Stimulated activated CD8-positive, alpha-beta memory T cell treated with anti-CD3 and anti-CD28 coated beads, Interleukin-15, amount 100 ng/mL, for 48 hours (primary cell): Measurements from ENCODE around the gene CHFR.
"Not testable (repeated sequence)": the region's sequence is repeated elsewhere in the genome, so short reads cannot be mapped to it uniquely, and the experiment has no call there.

Experiments used
- DNase-seq, 2 donors: peaks; one replicate each; pipeline ENCODE4 v3.0.0-alpha.2; 2020; ENCODE audit warnings: low read depth in 2 of 2

CHFR gene

DNA sequence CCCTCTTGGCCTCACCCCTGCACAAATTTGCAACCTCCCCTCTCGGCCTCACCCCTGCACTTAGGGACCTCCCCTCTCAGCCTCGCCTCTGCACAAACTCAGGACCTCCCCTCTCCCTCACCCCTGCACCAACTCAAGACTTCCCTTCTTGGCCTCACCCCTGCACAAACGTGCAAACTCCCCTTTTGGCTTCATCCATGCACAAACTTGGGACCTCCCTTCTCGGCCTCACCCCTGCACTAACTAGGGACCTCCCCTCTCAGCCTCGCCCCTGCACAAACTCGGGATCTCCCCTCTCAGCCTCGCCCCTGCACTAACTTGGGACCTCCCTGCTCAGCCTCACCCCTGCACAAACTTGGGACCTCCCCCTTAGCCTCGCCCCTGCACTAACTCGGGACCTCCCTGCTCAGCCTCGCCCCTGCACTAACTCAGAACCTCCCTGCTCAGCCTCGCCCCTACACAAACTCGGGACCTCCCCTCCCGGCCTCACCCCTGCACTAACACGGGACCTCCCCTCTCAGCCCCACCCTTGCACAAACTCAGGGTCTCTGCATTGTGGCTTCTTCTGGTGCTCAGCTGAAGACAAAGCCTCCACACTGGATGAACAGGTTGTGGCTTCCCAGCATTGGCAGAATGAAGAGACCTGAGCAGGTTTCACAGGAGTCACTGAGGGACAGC lies 47.7 kb downstream of the CHFR start:
- DNase-seq: no peak

DNA sequence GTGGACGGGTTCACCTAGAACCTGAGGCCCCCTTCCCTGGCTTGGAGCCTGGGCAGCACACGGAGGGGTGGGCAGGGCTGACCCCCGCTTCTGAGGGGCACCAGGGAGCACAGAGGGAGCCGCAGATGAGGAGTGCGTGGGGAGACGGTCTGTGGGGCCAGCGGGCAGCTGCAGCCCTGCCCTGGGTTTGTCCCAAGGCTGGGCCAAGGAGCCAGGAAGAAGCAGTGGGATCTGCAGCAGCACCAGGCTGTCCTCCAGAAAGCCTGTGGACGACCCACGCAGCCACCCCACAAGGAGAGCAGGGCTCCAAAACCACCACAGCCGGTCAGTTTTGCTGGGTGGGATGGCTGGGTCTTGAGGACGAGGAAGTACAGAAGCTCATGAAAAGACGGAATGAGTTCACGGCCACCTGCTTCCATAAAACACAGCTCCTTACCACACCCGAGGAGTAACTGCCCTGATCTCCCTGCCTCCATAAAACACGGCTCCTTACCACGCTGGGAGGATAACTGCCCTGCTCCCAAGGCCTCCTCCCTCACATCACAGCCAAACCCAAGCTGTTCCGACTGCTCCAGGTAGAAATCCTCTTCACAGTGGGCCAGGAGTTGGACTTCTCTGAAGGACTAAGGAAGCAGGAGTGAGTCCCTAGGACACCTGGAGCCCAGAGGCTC lies 48.9 kb downstream of the CHFR start:
- DNase-seq: no peak

DNA sequence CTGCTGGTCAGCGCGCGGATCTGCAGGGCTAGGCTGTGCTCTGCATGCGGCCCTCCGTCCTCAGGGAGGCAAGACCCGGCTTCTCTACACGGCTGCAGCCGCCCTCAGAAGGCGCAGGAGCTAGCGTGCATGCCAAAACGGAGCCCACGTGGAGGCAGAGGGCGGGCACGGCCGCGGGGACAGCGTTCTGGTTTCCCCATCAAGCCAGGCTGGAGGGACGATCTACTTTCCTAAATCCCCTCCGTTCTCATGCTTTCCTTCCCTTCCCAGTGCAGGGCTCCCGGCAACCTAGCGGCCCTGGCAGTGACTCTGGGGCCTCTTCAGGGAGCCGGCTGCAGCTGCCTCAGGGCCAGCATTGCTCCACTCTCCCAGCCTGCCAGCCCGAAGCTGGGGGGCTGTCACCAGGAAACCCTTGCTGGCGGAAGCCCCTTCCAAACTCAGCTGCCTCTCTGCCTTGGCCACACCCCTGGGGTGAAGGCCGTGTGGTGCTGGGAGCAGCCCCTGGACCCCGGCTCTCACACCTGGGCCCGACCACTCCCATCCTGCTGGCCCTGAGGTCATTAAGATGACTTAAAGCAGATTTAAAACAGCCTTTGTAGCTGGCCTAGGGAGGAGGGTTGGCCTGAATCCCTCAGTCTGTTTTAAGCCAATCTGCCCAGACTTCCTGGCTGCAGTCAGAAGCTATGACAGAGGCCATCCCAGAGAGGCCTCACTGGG lies 49.6 kb downstream of the CHFR start:
- DNase-seq: no peak

DNA sequence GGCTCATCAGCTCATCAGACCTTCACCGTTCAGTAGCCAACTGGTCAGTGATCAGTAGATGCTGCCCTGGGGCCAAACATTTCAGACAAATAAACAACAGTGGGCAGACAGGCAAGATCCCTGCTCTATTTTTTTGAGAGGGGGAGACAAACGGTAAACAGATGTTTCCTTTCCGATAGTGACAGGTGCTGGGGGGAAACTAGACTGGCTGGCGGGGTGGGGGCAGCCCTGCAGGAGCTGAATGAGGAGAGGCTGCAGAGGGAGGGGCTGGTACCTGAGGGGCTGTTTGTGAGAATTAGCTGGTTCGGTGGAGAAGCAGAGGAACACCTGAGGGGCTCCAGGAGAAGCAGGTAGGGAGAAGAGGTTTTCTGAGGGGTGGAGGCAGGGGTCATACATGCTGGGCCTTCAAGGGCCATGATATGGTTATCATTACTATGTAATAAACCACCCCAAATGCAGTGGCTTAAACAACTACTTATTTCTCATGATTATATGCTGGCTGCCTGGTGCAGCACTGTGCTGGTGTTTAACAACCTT lies 50.5 kb downstream of the CHFR start:
- no peak for DNase-seq

DNA sequence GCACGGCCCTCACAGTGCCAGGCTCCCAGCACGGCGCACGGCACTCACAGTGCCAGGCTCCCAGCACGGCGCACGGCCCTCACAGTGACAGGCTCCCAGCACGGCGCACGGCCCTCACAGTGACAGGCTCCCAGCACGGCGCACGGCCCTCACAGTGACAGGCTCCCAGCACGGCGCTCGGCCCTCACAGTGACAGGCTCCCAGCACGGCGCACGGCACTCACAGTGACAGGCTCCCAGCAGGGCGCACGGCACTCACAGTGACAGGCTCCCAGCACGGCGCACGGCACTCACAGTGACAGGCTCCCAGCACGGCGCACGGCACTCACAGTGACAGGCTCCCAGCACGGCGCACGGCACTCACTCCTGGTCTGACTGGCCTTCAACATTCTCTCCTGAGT lies 51.2 kb downstream of the CHFR start:
- not testable (repeated sequence) for DNase-seq

DNA sequence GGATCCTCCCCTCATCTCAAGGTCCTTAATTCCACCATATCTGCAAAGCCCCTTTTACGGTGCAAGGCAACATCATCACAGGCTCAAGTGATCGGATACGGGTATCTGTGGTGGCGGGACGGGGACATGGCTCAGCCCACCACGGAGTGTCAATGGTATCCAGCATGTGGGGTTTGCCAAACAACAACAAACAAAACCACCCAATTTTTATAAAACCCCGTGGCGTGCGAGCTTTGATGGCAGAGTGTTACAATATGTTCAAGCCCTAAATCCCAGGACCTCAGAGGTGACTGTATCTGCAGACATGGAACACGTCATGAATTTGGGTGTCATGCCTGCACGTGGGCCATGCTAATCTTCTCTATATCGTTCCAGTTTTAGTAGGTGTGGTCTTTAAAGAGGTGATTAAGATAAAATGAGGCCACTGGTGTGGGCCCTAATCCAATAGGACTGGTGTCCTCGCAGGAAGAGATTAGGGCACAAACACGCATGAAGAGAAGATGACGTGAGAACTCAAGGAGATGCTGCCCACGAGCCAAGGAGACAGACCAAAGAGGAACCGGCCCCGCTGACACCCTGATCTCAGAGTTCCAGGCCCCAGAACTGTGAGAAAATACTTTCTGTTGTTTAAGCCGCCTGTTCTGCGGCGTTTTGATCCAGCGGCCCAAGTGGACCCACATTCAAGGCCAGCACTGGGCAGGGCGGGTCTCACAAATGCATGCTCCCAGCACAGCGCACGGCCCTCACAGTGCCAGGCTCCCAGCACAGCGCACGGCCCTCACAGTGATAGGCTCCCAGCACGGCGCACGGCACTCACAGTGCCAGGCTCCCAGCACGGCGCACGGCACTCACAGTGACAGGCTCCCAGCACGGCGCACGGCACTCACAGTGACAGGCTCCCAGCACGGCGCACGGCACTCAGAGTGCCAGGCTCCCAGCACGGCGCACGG lies 52.1 kb downstream of the CHFR start:
- DNase-seq: no peak

DNA sequence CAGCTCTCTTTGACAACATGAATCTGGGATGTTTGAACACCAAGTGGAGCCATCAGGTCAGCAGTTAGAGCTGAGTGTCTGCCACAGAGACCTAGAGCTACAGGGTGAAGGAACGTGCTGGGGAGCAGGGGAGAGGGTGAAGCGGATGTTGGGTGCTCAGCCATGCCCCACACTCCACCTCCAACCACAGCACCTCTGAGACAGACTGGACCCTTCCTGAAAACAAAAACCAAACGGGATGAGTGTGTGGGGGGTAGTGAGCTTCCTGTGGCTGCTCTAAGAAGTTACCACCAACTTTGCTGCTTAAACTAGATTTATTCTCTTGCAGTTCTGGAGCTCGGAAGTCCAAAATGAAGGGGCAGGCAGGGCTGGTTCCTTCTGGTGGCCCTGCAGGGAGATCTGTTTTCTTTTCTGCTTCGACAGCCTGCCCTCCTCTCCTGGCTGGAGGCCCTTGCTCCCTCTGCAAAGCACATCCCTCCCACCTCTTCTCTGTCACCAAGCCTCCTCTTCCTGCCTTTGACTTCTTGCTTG lies 53.2 kb downstream of the CHFR start:
- DNase-seq: no peak

DNA sequence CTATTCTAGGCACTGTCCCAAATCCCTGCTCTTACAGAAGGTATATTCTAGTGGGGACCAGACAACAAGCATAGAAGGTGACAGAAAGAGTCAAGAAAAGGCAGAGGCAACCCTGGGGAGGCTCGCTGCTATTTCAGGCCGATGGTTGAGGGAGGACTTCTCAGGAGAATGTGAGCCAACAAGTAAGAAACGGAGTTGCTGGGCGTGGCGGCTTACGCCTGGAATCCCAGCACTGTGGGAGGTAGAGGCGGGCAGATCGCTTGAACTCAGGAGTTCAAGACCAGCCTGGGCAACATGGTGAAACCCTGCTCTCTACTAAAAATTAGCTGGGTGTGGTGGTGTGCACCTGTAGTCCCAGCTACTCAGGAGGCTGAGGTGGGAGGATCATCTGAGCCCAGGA lies 54.1 kb downstream of the CHFR start:
- no peak for DNase-seq

DNA sequence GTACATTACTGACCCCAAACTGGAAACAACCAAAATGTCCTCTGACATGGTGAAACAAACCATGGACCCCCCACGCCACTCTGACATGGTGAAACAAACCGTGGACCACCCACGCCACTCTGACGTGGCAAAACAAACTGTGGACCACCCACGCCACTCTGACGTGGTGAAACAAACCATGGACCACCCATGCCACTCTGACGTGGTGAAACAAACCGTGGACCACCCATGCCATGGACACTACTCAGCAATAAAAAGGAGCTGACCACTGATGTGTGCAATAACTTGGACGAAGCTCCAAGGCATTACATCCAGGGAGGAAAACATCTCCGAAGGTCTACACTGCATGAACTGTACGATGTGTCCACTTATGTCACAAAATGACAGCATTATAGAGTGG lies 55.6 kb downstream of the CHFR start:
- no peak for DNase-seq

DNA sequence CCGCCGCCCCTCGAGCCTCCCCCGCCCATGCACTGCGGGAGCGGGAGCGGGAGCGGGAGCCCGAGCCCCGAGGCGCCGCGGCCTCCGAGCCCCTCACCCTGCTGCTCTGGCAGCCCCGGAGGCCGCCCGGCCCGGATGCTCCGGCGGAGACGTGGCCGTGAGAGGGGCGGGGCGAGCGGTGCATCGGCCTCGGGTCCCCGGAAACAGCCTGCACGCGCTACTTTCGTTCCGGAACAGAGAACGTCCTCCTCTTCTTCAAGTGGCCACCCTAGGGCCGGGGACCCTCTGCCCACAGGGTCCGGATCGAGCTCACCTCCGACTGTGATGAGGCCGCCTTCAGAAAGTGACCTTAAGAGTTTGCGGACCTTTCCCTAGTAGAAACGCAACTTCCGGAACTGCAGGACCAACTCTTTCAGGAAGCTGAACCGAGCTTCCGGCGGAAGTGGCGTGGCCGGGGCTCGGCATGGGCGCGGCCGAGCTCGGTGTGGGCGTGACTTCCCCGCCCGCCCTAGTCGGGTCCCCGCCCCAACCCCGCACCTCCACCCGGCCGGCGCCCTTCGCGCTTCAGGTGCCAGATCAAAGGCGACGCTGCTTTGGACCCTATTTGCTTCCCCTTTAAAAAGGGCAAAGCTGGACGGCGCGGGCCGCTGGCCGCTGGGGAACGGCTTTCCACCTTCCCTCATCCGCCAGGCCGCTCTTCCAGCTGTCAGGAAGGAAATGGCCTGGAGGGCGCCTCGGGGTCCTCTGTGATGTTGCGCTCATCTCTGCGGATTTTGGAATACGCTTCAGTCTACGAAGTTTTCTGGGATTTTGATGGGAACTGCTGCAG lies 58.5 kb downstream of the CHFR start, which contains the start of gene GOLGA3:
TSS of gene GOLGA3 (minus strand) at position 164 of the 829 bp plus-strand sequence. CDS start 6,741 bp downstream, outside the sequence.
- DNase-seq: peak; percentile 90 to 93

DNA sequence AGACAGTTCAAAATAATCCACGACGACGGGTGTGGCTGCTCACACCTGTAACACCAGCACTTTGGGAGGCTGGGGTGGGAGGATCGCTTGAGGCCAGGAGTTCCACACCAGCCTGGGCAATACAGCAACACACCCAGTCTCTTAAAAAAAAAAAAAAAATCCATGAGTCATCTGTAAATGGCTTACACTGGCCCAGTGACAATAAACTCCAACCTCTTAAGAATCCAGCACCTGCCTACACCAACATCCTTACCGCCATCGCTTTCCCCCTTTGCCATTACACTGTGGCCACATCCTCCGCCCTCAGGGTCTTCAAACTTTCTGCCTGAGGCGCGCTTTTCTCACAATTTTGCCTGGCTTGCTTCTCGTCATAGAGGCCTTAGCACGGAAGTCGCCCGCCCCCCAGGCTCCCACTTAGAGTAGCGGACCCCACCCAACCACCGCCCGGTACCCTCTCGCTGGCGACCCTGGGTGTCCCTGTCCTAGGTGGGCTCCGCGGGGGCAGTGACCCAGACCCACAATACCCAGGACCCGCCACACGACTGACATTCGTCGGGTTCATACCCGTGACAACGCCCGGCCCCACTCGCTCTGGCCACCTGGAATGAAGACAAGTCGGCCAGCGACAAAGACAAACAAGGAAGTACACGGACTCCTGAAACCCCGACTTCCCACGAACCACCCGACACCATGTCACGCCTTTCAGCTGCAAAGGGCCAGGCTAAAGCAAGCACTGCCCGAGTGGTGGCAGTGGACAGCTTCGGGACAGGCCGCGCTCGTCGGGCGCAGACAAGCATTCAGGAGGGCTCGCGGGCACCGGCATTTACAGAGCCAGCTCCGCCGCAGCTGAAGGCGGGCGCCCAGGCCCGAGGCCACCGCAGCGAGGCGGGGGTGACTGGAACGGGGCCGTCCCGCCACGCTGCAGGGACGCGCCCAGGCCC lies 59.4 kb downstream of the CHFR start:
- no peak for DNase-seq

DNA sequence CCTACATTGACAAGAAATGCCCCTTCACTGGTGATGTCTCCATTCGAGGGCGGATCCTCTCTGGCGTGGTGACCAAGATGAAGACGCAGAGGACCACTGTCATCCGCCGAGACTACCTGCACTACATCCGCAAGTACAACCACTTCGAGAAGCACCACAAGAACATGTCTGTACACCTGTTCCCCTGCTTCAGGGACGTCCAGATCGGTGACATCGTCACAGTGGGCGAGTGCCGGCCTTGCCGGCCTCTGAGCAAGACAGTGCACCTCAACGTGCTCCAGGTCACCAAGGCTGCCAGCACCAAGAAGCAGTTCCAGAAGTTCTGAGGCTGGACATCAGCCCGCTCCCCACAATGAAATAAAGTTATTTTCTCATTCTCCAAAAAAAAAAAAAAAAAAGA lies 61.5 kb downstream of the CHFR start:
- DNase-seq: no peak

DNA sequence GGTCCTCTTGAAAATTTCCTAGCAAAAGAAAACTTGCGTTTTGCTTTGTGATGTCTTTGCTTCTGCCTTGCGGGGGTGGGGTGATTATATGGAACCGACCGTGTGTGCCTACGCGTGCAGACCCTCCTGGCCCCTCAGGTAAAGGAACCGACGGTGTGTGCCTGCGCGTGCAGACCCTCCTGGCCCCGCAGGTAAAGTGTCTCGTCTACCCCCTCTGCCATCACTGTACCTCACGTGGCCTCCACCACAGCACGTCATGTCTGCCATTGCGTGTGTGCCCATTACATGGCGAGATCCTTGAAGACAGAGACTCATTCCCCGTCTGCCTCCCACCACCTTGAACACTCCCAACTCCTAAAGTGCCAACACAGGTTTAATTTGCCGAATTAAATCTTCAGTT lies 62.3 kb downstream of the CHFR start:
- DNase-seq: no peak

DNA sequence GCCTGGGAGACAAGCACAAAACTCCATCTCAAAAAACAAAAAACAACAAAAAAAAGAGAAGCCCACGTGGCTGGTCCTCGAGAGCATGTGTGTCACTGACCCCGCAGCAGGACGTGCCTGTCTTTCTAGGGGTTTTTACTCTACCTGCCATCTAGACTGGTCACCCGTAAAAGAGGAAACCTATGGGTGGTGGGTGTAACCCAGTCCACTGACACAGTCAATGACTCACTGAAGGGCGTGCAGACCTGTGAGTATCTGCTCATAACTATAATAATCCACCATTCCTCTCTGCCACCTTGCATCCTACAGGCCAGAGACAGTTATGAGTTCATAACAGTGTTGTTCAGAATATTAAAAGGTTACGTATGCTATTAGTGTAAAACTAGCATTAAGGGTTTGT lies 63.4 kb downstream of the CHFR start:
- no peak for DNase-seq

DNA sequence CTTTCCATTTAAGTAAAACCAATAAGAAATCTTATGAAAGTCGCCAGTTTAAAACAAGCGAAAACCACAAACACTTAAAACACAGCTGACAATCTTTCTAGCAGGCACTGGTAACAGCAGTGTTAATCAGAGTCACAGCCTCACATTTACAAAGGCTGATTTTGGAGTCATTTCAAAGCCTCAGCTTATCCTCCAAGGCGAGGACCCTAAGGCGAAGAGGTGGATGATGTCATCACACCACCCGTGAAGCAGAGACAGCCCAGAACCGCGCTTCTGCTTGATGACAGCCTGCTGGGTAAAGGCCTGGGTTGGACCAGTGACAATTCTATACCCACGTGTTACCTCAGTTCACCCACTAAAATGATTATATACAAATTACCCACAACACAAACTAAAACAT lies 68.8 kb downstream of the CHFR start:
- DNase-seq: no peak

DNA sequence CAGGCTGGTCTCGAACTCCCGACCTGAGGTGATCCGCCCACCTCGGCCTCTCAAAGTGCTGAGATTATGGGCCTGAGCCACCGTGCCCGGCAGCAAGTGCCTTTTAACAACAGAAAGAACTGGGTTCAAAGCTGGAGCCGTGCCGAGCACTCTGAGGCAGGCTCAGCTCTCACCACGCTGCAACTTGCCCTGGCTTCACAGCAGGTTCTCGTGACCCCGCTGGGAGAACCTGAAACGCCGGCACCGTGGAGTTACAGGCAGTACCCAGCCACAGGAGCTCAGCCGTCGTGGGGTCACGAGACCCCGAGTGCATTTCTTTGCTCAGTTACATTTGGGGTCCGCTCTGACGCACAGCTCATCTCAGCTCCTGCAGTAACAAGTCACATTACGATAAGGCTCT lies 73.2 kb downstream of the CHFR start:
- no peak for DNase-seq

DNA sequence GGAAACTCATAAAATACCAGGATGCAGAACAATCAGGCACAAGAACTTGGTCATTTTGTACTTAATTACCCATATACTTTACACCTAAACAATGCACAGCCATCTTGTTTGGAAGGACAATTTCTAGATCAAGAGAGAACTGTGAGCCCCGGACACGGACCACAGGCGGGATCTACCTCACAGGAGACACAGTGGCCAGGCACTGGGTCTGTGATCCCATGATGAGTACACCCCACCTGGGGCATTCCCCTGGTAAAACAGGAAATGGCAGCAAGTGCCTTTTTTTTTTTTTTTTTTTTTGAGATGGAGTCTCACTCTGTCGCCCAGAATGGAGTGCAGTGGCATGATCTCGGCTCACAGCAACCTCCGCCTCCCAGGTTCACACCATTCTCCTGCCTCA lies 74.0 kb downstream of the CHFR start:
- no peak for DNase-seq

DNA sequence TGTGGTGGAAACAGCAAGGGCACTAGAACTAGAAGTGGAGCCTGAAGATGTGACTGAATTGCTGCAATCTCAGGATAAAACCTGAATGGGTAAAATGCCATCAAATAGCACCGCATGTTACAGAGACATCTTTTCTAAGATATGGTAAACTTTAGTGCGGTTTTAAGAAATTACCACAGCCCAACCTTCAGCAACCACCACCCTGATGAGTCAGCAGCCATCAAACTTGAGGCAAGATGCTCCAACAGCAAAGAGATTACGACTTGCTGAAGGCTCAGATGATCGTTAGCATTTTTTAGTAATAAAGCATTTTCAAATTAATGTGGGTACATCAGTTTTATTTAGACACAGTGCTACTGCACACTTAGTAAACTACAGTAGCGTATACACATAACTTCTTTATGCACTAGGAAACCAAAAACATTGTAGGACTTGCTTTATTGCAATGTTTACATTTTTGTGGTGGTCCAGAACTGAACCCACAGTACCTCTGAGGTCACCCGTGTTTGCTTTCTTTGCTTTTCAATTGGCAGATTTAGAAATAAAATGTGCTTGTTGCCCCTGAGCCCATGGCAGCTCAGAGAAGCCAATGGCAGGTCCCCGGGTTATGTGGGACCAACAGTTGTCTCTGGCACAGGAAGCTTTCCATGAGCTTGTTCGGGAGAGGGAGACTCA lies 74.6 kb downstream of the CHFR start:
- no peak for DNase-seq

DNA sequence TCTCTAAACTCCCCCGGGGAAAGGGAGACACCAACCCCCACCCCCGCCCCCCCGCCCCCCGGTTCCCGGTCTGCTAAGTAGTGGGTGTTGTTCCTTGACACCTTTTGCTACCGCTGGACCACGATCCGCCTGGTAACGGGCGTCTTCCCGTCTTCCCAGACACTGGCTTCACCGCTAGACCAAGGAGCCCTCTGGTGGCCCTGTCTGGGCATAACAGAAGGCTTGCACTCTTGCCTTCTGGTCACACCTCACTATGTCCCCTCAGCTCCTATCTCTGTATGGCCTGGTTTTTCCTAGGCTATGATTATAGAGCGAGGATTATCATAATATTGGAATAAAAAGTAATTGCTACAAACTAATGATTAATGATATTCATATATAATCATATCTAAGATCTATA lies 78.0 kb downstream of the CHFR start:
- DNase-seq: not testable (repeated sequence)
